NCI-H146 treated with DMSO at 0.1 percent for 48 hours (cell line): ENCODE data around the gene TGFBR2.

ENCODE experiments used
- DNase-seq: peaks from one replicate; lab custom pipeline; 2025; ENCODE audit not compliant: unreplicated experiment; lab: John Stamatoyannopoulos, UW

Gene TGFBR2

DNA sequence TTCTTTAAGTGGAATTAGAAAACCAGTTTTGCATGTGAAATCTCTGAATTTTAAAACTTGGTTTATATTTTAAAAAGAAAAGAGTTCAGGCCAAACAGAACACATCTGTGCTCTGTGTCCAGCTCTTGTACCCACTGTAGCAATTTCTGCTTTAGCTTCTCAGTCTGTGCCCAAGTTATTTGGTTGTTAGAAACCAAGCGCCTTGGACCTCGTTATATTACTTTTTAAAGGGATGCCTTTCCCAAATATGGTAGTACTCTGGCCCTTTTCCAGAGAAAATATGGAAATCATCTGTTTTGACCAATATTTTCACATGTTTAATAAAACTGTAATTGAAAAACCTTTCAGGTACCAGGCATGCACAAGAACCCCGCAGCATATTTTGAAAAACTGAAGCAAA, 27.3 kb downstream of the TGFBR2 start:
- DNase-seq = no peak

DNA sequence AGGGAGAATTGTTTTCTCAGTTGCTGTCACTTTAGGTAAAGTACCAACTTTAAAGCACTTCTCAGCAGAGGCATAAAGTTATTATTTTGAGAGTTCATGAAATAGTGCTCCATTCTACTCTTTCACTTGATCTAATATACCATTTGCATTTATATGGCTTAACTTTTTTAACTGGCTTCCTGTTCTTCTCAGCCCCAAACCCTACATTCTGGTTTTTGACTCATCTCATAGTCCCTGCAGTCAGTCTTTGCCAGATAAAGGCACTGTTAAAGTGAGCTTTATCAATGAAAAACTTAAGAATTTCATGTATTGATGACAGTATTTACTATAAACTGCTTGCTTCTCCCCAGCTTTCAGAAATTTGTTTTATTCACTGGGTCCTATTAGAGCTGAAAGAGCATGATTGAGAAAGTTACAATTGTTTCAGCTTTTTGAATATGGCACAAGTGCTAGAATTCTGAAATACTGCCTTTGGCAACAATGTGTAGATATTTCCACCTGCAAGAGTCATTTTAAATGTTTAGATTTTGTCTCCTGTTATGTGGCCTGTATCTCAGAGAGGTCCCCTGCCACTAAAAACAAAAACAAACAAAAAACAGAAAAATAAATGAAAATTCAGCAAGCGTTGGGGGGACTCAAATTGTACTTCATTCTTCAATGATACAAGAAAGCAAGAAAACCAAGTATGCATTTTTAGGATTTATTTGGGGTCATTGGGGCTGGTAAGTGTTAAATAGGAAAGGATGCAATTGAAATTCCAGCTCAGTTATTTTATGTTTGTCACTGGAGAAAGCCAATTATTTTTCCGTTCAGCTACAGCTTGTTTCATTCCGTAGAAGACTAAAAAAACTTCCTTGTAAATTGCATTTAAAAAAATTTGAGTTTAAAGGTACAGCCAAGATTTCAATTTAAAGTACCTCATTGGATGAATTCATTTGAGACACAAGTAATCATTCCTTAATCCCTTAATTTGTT, 28.6 kb downstream of the TGFBR2 start:
- DNase-seq = no peak

GRCh38 chr3:30637310-30638219, 31.2 kb downstream of the TGFBR2 start:
- no peak for DNase-seq

DNA sequence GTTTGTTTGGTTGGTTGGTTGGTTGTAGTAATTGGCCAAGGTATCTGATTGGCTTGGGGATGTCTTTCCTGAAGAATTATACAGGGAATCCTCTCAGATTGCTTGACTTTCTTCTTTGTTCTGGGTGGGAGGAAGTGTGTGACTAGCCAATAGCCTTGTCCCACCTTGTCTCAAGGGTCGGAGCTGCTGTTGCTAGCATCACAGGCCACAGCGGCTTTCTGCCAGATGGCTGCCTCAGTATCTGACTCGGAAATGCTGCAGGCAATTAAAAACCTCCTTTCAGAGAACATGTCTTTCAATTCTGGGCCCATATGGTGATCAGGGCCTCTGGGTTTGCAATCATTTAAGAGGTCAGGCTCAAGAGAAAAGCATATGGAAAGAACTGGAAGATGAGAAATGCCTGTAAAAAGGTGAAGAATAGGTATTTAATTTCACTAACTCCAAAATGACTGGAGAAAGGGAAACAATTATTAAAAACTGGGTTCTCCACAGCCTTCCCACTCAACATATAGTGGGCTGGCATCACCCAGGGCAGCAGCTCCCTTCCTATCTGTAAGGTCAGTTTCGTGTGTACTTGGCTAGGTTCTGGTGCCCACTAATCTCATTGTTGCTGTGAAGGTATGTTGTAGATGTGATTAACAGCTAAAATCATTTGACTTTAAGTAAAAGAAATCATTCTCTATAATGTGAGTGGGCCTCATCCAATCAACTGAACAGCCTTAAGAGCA, 32.4 kb downstream of the TGFBR2 start:
- DNase-seq = no peak

DNA sequence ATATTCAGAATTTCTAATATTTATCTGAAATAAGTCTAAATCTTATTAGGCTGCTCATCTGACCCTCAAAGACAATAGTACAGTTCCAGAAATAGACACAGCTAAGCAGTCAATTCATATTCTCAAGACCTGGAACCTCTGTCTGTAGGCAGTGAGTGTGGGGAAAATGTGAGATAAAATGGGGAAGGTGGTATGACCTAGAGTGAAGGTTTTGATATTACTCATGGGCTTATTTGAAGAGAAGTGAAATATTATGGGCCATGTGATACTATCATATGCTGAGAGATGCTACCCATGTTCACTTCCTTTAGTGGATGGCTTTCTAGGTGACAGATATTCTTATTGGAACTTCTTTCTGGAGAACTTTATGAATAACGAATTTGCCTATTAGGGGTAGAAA, 33.5 kb downstream of the TGFBR2 start:
- no peak for DNase-seq

DNA sequence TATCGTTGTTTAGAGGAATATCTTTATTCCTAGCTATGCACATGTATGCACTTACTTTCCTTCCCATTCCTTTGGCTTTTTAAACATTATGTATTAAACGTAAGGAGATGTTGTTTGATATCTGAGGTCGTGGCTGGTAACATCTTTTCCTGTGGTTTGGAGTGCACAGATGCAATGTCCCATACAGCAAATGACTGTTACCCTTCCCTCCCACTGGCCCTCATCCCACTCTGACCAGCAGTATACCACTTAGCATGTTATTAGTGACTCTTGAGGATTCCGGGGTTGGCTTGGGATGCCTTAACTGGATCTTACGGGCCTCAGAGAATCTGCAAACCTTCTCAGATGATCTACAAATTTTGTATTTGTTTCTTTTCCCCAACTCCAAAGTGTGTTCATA, 34.5 kb downstream of the TGFBR2 start:
- no peak for DNase-seq

- no peak for DNase-seq
Observed at GRCh38 chr3:30641416-30642251, 35.2 kb downstream of the TGFBR2 start.

DNA sequence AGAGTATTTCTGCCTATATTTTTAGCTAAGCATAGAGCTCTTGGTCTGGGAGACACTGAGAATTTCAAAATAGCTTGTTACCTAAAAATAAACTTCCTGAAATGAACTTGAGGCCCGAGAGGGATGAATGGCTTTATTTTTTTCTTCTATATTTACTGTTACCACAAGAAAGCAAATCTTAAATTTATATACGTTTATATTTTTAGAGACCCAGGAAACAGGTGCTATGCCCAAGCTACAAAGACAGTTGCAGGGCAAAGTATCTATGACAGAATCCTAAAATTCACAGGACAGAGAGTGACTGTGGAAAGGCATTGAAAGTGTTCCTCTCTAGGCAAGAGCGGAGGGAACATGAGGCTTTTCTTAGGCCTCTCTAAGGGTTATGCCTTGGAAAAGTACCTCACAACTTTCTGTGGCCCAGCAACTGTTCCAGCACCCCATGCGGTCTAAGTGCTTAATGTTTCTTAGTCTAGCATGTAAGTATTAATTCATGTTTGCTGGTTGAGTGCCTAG, 36.5 kb downstream of the TGFBR2 start:
- no peak for DNase-seq

GRCh38 chr3:30643763-30644462, 37.5 kb downstream of the TGFBR2 start:
- no peak for DNase-seq

DNA sequence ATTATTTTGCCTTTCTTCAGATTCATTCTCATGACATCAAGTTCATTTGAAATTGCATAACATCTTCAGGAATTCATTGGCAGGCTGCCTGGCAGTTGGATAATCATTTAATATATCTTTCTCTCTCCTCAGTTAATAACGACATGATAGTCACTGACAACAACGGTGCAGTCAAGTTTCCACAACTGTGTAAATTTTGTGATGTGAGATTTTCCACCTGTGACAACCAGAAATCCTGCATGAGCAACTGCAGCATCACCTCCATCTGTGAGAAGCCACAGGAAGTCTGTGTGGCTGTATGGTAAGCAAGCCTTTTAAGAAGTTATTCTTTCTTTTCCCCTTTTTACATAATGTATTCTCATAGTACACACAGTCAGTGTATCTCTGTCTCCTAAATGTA, 38.2 kb downstream of the TGFBR2 start:
- no peak for DNase-seq

- DNase-seq = no peak
Observed at GRCh38 chr3:30645077-30645476, 38.7 kb downstream of the TGFBR2 start.

DNA sequence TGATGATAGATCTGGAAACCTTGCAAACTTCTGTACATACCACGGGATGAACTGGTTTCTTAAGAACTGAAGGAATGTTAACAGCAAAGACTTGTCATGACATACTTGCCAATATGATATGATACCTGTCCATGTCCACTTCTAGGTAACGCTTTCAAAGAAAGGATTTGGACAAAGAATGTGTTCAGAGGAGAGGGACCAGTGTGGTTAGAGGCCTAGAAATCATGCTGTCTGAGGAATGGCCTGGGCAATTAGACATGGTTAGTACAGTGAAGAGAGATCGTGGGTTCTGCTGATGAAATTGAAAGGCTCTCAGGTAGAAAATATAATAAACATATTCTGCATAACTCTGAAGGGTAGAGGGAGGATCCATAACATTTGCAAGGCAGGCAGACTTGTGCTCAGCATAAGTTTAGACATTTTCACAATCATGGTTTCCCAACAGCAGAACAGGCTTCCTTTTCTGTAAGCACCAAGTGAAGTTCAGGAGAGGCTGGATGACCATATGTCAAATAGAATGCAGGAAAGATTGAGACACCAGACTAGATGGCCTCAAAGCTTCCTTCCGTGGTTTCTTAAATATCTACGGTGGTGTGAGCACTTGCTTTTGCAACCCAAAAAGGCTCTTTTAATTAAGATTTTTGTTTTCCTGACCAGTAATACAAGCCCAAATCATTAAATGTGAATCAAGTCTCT, 39.9 kb downstream of the TGFBR2 start:
- DNase-seq = no peak

- DNase-seq = no peak
Observed at GRCh38 chr3:30646961-30647752, 40.8 kb downstream of the TGFBR2 start.

- no peak for DNase-seq
Observed at GRCh38 chr3:30648670-30649357, 42.4 kb downstream of the TGFBR2 start.

- no peak for DNase-seq
Observed at GRCh38 chr3:30649572-30650318, 43.3 kb downstream of the TGFBR2 start.

DNA sequence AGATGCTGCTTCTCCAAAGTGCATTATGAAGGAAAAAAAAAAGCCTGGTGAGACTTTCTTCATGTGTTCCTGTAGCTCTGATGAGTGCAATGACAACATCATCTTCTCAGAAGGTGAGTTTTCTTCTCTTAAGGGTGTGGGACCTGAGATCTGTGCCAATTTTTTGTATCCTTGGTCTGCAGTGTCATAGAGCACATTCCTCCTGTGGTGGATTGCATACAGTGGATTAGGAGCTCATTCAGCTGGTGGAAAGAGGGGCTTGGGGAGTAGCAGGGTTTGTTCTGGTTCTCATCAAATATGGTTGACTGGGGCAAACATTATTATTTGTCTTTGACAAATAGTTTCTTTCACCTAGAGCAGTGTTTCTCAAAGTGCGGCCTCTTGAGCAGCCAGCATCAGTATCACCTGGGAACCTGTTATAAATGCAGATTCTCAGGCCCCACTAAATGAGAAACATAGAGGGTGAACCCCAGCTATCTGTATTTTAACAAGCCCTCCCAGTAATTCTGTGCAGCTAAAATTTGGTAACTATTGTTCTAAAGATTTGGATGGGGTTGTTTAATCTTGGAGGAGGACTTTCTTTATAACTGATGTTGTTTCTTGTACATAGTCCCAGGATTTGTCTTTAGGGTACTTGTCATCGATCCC, 44.1 kb downstream of the TGFBR2 start:
- DNase-seq = no peak
